Subcutaneous adipose tissue (tissue), 4 donors: ENCODE results near the gene ZNF581. TPM values are rescaled to one million over a fixed set of nuclear protein-coding genes. Genes with fewer than 3 reads are reported as not detected.

ENCODE experiments used
- total RNA-seq, 4 donors: library from RNA; depleted of rRNA; stranded (reverse); fragments of >200 nt; gene quantifications; one replicate each; pipeline ENCODE4 v1.1.0, GENCODE V29; 2016
- TF ChIP-seq, protein P1 (sequence below): fragments of 450-650 bp; IDR thresholded peaks from one replicate; pipeline ENCODE4 v1.5.1; 2016; ENCODE audit warnings: low read depth, mild to moderate bottlenecking, control low read depth, antibody characterized with exemption, moderate library complexity

ZNF581 gene
- total RNA-seq, 4 donors from 2014 or later, result 6.4 to 25.5 (median 19.0) TPM

GRCh38 chr19:55603581-55604292 is 39.7 kb upstream of the ZNF581 start:
- TF ChIP-seq, protein P1, sequence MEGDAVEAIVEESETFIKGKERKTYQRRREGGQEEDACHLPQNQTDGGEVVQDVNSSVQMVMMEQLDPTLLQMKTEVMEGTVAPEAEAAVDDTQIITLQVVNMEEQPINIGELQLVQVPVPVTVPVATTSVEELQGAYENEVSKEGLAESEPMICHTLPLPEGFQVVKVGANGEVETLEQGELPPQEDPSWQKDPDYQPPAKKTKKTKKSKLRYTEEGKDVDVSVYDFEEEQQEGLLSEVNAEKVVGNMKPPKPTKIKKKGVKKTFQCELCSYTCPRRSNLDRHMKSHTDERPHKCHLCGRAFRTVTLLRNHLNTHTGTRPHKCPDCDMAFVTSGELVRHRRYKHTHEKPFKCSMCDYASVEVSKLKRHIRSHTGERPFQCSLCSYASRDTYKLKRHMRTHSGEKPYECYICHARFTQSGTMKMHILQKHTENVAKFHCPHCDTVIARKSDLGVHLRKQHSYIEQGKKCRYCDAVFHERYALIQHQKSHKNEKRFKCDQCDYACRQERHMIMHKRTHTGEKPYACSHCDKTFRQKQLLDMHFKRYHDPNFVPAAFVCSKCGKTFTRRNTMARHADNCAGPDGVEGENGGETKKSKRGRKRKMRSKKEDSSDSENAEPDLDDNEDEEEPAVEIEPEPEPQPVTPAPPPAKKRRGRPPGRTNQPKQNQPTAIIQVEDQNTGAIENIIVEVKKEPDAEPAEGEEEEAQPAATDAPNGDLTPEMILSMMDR, result no peak

DNA sequence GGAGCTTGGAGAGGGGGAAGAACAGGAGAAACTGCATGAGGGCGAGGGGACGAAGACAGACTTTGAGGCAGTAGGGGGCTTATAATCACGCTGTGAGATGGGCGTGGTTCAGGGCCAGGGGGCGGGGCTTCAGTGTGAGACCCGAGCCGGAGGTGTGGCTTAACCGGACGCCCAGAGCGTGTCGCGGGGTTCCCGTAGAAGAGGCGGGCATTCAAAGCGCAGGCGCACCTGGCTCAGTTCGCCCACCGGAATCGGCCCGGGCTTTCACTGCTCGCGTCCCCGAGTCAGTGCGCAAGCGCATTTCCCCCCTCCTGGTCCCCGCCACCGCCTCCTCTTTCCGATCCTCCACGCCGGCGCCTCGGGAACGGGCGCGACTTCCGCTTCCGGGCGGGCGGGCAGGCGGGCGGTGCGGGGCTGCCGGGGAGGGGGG is 38.2 kb upstream of the ZNF581 start:
- TF ChIP-seq, protein P1, result no peak

GRCh38 chr19:55605637-55606470 is 37.6 kb upstream of the ZNF581 start, which contains the start of gene ZNF865:
Gene ZNF865, plus strand, starts transcription at chr19:55605647. Its CDS starts 7,972 bp downstream, at chr19:55613619.
- TF ChIP-seq, protein P1, result no peak

DNA sequence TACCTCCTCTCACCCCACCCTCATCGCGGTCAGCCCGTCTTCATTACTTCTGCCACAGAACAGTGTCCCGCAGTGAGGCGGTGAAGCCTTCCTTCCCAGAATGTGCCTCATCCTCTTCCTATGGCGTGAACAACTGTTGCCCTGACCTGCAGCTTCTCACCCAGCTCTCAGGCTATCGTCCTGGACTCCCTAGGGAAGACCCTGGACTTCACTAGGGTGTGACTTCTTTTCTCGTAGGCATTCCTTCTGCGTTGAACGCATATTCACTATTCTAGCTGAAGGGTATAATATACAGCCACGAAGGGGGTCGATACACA is 37.0 kb upstream of the ZNF581 start:
- TF ChIP-seq, protein P1, result no peak

GRCh38 chr19:55606817-55607216 is 36.6 kb upstream of the ZNF581 start:
- TF ChIP-seq, protein P1, result no peak

GRCh38 chr19:55609326-55609725 is 34.1 kb upstream of the ZNF581 start:
- TF ChIP-seq, protein P1, result no peak

- TF ChIP-seq, protein P1, result no peak
Observed at GRCh38 chr19:55611300-55611982, 32.0 kb upstream of the ZNF581 start.
